ENCODE data around the gene ADM. TPM values are rescaled to one million over a fixed set of nuclear protein-coding genes. Genes with fewer than 3 reads are reported as not detected.
A peak's percentile ranks its signal among the peaks of the same experiment; 100 is the strongest.

The ADM gene
- total RNA-seq, 2 experiments from 2014 or later: 0.54 to 3.7 TPM

GRCh38 chr11:10295064-10295901 is 9.6 kb upstream of the ADM start:
- Mint-ChIP-seq H3K4me1 (peaks cover 43% of the 10 kb centered on the region), H3K27me3 (peaks cover 64% of the 10 kb centered on the region), H3K4me3 (peak overlapping the region; percentile 70), H3K27ac (no peak overlapping the region), H3K9me3 (ENCODE audit: low read depth) (no peaks in the 10 kb centered on the region), H3K36me3 (peaks cover 5% of the 10 kb centered on the region)
- DNase-seq (no peak), ATAC-seq (no peak)
- CTCF ChIA-PET: interaction anchor here (0.6 to 6.1 kb wide), 5 partner anchors 11 to 1353 kb away, joined by 3 to 42 read pairs (median 3); no protein-coding TSS in a partner anchor

- Mint-ChIP-seq H3K27me3 (peaks cover 73% of the 10 kb centered on the region), H3K4me1 (peaks cover 36% of the 10 kb centered on the region), H3K27ac (peak overlapping the region; percentile 75), H3K4me3 (peak overlapping the region; percentile 12), H3K9me3 (ENCODE audit: low read depth) (no peaks in the 10 kb centered on the region), H3K36me3 (peaks cover 8% of the 10 kb centered on the region)
- DNase-seq: peak; percentile 87
- CTCF ChIA-PET: interaction anchor here (1.2 to 6.1 kb wide), 6 partner anchors 9 to 540 kb away, joined by 4 to 42 read pairs (median 6); no protein-coding TSS in a partner anchor
- ATAC-seq: peak; percentile 80
These were observed 6.5 kb upstream of the ADM start for GRCh38 chr11:10298342-10298741.

- Mint-ChIP-seq H3K36me3 (peaks cover 11% of the 10 kb centered on the region), H3K27ac (no peak overlapping the region), H3K9me3 (ENCODE audit: low read depth) (no peaks in the 10 kb centered on the region), H3K4me3 (peak overlapping the region; percentile 87), H3K4me1 (peaks cover 45% of the 10 kb centered on the region), H3K27me3 (peaks cover 82% of the 10 kb centered on the region)
- no peak for ATAC-seq
- no peak for DNase-seq
- CTCF ChIA-PET: interaction anchor here (1.2 to 8.7 kb wide), 4 partner anchors 9 to 542 kb away, joined by 3 to 91 read pairs (median 17); partner anchors contain the start of gene CTR9
These were observed 3.1 kb upstream of the ADM start for GRCh38 chr11:10301656-10302358.

GRCh38 chr11:10302359-10302743 is 2.5 kb upstream of the ADM start:
- Mint-ChIP-seq H3K36me3 (peaks cover 14% of the 10 kb centered on the region), H3K9me3 (ENCODE audit: low read depth) (no peaks in the 10 kb centered on the region), H3K4me1 (peaks cover 48% of the 10 kb centered on the region), H3K27ac (no peak overlapping the region), H3K4me3 (peak overlapping the region; percentile 87), H3K27me3 (peaks cover 80% of the 10 kb centered on the region)
- CTCF ChIA-PET: interaction anchor here (0.8 to 8.7 kb wide), 12 partner anchors 9 to 729 kb away, joined by 3 to 91 read pairs (median 4); partner anchors contain the start of gene WEE1
- no peak for ATAC-seq
- DNase-seq: no peak

GRCh38 chr11:10302744-10303557 is 1.9 kb upstream of the ADM start:
- Mint-ChIP-seq H3K4me1 (peaks cover 45% of the 10 kb centered on the region), H3K27me3 (peaks cover 76% of the 10 kb centered on the region), H3K27ac (peak overlapping the region; percentile 59)

GRCh38 chr11:10303558-10304363 is 1.1 kb upstream of the ADM start:
- H3K27me3 Mint-ChIP-seq: peaks cover 76% of the 10 kb centered on the region
- H3K36me3 Mint-ChIP-seq: peaks cover 11% of the 10 kb centered on the region
- H3K9me3 Mint-ChIP-seq (ENCODE audit: low read depth): no peaks in the 10 kb centered on the region
- CTCF ChIA-PET: interaction anchor here (0.6 to 8.7 kb wide), 18 partner anchors 9 to 730 kb away, joined by 3 to 91 read pairs (median 4); partner anchors contain the start of gene WEE1
- H3K4me1 Mint-ChIP-seq: peaks cover 45% of the 10 kb centered on the region
- peak overlapping the region; percentile 87 for H3K4me3 Mint-ChIP-seq
- H3K27ac Mint-ChIP-seq: peak overlapping the region; percentile 59
- DNase-seq: no peak
- ATAC-seq: no peak

More at GRCh38 chr11:10302744-10303557, 1.9 kb upstream of the ADM start:
- DNase-seq: peak; percentile 86
- CTCF ChIA-PET: interaction anchor here (0.8 to 8.7 kb wide), 16 partner anchors 9 to 730 kb away, joined by 3 to 91 read pairs (median 4); partner anchors contain the start of gene WEE1
- Mint-ChIP-seq H3K9me3 (ENCODE audit: low read depth) (no peaks in the 10 kb centered on the region), H3K36me3 (peaks cover 14% of the 10 kb centered on the region), H3K4me3 (peak overlapping the region; percentile 87)
- peak; percentile 50 for ATAC-seq

GRCh38 chr11:10305262-10305963 is 540 bp downstream of the ADM start:
- H3K27ac Mint-ChIP-seq: no peak overlapping the region
- CTCF ChIA-PET: interaction anchor here (1.0 to 8.7 kb wide), 12 partner anchors 8 to 546 kb away, joined by 3 to 91 read pairs (median 5); no protein-coding TSS in a partner anchor
- H3K4me3 Mint-ChIP-seq: peak overlapping the region; percentile 87
- no peaks in the 10 kb centered on the region for H3K9me3 Mint-ChIP-seq (ENCODE audit: low read depth)
- H3K4me1 Mint-ChIP-seq: peaks cover 46% of the 10 kb centered on the region
- DNase-seq: no peak
- H3K27me3 Mint-ChIP-seq: peaks cover 77% of the 10 kb centered on the region
- H3K36me3 Mint-ChIP-seq: peaks cover 11% of the 10 kb centered on the region
- ATAC-seq: peak; percentile 9

- Mint-ChIP-seq H3K27me3 (peaks cover 69% of the 10 kb centered on the region), H3K9me3 (ENCODE audit: low read depth) (no peaks in the 10 kb centered on the region), H3K4me1 (peaks cover 46% of the 10 kb centered on the region), H3K36me3 (peaks cover 11% of the 10 kb centered on the region), H3K27ac (no peak overlapping the region), H3K4me3 (peak overlapping the region; percentile 87)
- DNase-seq (no peak), ATAC-seq (no peak)
- CTCF ChIA-PET: interaction anchor here (1.0 to 8.7 kb wide), 12 partner anchors 9 to 547 kb away, joined by 3 to 91 read pairs (median 5); partner anchors contain the start of gene SBF2
These were observed 1.4 kb downstream of the ADM start for GRCh38 chr11:10305964-10306918.

- H3K9me3 Mint-ChIP-seq (ENCODE audit: low read depth): no peaks in the 10 kb centered on the region
- ATAC-seq: no peak
- peaks cover 68% of the 10 kb centered on the region for H3K27me3 Mint-ChIP-seq
- H3K4me1 Mint-ChIP-seq: peaks cover 45% of the 10 kb centered on the region
- CTCF ChIA-PET: interaction anchor here (0.7 to 8.7 kb wide), 23 partner anchors 10 to 559 kb away, joined by 3 to 91 read pairs (median 8); partner anchors contain the start of gene SBF2
- no peak overlapping the region for H3K27ac Mint-ChIP-seq
- peak overlapping the region; percentile 87 for H3K4me3 Mint-ChIP-seq
- H3K36me3 Mint-ChIP-seq: peaks cover 11% of the 10 kb centered on the region
- no peak for DNase-seq
These were observed 2.1 kb downstream of the ADM start for GRCh38 chr11:10307022-10307399.

- Mint-ChIP-seq H3K27me3 (peaks cover 68% of the 10 kb centered on the region), H3K27ac (peak overlapping the region; percentile 78), H3K36me3 (peaks cover 11% of the 10 kb centered on the region), H3K4me1 (peaks cover 42% of the 10 kb centered on the region), H3K4me3 (peak overlapping the region; percentile 87), H3K9me3 (ENCODE audit: low read depth) (no peaks in the 10 kb centered on the region)
- DNase-seq: peak; percentile 90
- CTCF ChIA-PET: interaction anchor here (0.6 to 8.7 kb wide), 37 partner anchors 10 to 1032 kb away, joined by 3 to 91 read pairs (median 4); partner anchors contain the start of gene SBF2
- ATAC-seq: peak; percentile 77
These were observed 2.7 kb downstream of the ADM start for GRCh38 chr11:10307400-10308200.

Measured in activated CD8-positive, alpha-beta memory T cell treated with anti-CD3 and anti-CD28 coated beads, Interleukin-2, amount 10 ng/mL, durations not matched to agents 7 days and 5 days (primary cell).